CD4-positive, alpha-beta T cell treated with Interleukin-21 for 1 hour (primary cell): ENCODE results near the gene FOXI3.

Experiments used
- DNase-seq: peaks from one replicate; pipeline ENCODE4 v3.0.0-alpha.2; 2020

FOXI3 gene

GRCh38 chr2:88452565-88452905, at the start of gene FOXI3:
Gene FOXI3, minus strand, starts transcription at chr2:88452693. Its CDS starts 158 bp downstream, at chr2:88452535.
- DNase-seq = no peak

- DNase-seq = no peak
These were observed 48.2 kb upstream of the FOXI3 start for GRCh38 chr2:88500691-88501090.

- no peak for DNase-seq
These were observed 46.7 kb upstream of the FOXI3 start for GRCh38 chr2:88499204-88499603.

GRCh38 chr2:88493481-88493880, 41.0 kb upstream of the FOXI3 start:
- DNase-seq = no peak

GRCh38 chr2:88492002-88492401, 39.5 kb upstream of the FOXI3 start:
- DNase-seq = no peak

GRCh38 chr2:88489181-88489580, 36.7 kb upstream of the FOXI3 start:
- DNase-seq = no peak

GRCh38 chr2:88483200-88483599, 30.7 kb upstream of the FOXI3 start:
- DNase-seq = no peak

GRCh38 chr2:88481691-88482336, 29.3 kb upstream of the FOXI3 start:
- DNase-seq = no peak

GRCh38 chr2:88472811-88473210, 20.3 kb upstream of the FOXI3 start:
- DNase-seq = no peak

- no peak for DNase-seq
These were observed 18.8 kb upstream of the FOXI3 start for GRCh38 chr2:88471083-88471942.

GRCh38 chr2:88469202-88470114, 17.0 kb upstream of the FOXI3 start:
- DNase-seq = no peak

GRCh38 chr2:88464153-88464552, 11.7 kb upstream of the FOXI3 start:
- DNase-seq = no peak

GRCh38 chr2:88458633-88459032, 6.1 kb upstream of the FOXI3 start:
- DNase-seq = no peak

- DNase-seq = no peak
These were observed 588 bp upstream of the FOXI3 start for GRCh38 chr2:88452980-88453582.

GRCh38 chr2:88451811-88452564, 505 bp downstream of the FOXI3 start:
- peak; percentile 13 for DNase-seq

GRCh38 chr2:88450925-88451810, 1.3 kb downstream of the FOXI3 start:
- DNase-seq = no peak

GRCh38 chr2:88450186-88450585, 2.3 kb downstream of the FOXI3 start:
- no peak for DNase-seq

- no peak for DNase-seq
These were observed 4.2 kb downstream of the FOXI3 start for GRCh38 chr2:88448248-88448647.

GRCh38 chr2:88443353-88443938, 9.0 kb downstream of the FOXI3 start:
- no peak for DNase-seq

- no peak for DNase-seq
These were observed 10.0 kb downstream of the FOXI3 start for GRCh38 chr2:88442473-88442872.

- no peak for DNase-seq
These were observed 10.4 kb downstream of the FOXI3 start for GRCh38 chr2:88442061-88442460.
